A673 (cell line): Measurements from ENCODE around the gene DUXA.

Source experiments
- EZH2 ChIP-seq: fragments of 200-600 bp; sonication (generic); IDR thresholded peaks from 2 replicates; pipeline ENCODE4 v1.6.1; 2017; ENCODE audit warnings: borderline replicate concordance, low read depth, mild to moderate bottlenecking, mixed read lengths, antibody characterized with exemption, low read length; ENCODE audit not compliant: poor library complexity, severe bottlenecking
- TF ChIP-seq, protein P1 (sequence below): fragments of 300-800, 200-600 bp; sonication (generic); conservative IDR thresholded peaks from 2 replicates; pipeline ENCODE4 v1.5.1; 2017; ENCODE audit warnings: low read depth, mild to moderate bottlenecking, antibody characterized with exemption, low read length, moderate library complexity, mixed read lengths

DNA sequence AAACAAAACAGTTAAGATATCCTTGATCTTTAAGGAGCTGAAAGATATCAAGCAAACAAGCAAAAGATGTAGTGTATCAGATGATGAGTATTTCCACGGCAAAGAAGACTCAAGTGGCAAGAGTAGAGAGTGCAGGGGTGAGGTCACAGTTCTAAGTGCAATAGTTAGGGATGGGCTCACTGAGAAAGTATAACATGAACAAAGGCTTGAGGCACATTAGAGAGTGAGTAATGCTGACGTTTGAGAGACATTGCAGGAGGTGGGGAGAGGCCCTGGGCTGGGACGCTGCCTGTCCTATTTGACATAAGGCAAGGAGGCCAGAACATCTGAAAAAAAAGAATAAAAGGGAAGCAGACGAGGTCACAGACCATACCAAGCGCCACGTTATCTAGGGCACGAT lies 1.4 kb downstream of the DUXA start:
- TF ChIP-seq, protein P1, sequence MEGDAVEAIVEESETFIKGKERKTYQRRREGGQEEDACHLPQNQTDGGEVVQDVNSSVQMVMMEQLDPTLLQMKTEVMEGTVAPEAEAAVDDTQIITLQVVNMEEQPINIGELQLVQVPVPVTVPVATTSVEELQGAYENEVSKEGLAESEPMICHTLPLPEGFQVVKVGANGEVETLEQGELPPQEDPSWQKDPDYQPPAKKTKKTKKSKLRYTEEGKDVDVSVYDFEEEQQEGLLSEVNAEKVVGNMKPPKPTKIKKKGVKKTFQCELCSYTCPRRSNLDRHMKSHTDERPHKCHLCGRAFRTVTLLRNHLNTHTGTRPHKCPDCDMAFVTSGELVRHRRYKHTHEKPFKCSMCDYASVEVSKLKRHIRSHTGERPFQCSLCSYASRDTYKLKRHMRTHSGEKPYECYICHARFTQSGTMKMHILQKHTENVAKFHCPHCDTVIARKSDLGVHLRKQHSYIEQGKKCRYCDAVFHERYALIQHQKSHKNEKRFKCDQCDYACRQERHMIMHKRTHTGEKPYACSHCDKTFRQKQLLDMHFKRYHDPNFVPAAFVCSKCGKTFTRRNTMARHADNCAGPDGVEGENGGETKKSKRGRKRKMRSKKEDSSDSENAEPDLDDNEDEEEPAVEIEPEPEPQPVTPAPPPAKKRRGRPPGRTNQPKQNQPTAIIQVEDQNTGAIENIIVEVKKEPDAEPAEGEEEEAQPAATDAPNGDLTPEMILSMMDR = no peak
- TF ChIP-seq EZH2 = no peak
